ENCODE results near the gene BEND5.

GRCh38 chr1:48758976-48759375 lies 17.7 kb downstream of the BEND5 start:
- no peak for TF ChIP-seq CTCF (IDR thresholded peaks at IDR 0.05)
- no peak for TF ChIP-seq POLR2A (IDR thresholded peaks at IDR 0.05)

Data from ovary (tissue), 3 donors.